Common myeloid progenitor, CD34-positive (primary cell): ENCODE measurements around the gene SYCE3.

Experiments used
- CTCF ChIA-PET: fragments of 350-600 bp; sonication (Branson Sonifier 250); formaldehyde crosslinking; loops from one replicate; lab custom pipeline; 2021; ENCODE audit warnings: antibody characterized with exemption; lab: Charles Lee
- POLR2A ChIA-PET: fragments of 350-600 bp; sonication (Branson Sonifier 250); formaldehyde crosslinking; loops from one replicate; lab custom pipeline; 2021; ENCODE audit warnings: antibody characterized with exemption; lab: Charles Lee
- DNase-seq, 3 donors: peaks; one replicate each; pipeline versions ENCODE4 v3.0.0 to v3.0.0-alpha.2; 2013
- H3K27ac ChIP-seq, 2 experiments: 1 replicate in 1 of 2; 2 replicates in 1 of 2; pipeline ENCODE4 v1.7.0; 2013; ENCODE audit warnings: inconsistent platforms in 2 of 2, low read length in 2 of 2, mild to moderate bottlenecking in 2 of 2, low read depth in 1 of 2, moderate library complexity in 1 of 2; ENCODE audit not compliant: severe bottlenecking in 2 of 2, insufficient read depth in 1 of 2, poor library complexity in 1 of 2
- H3K27me3 ChIP-seq, 5 experiments: replicated peaks in 2 of 5; 1 replicate in 3 of 5; 2 replicates in 2 of 5; pipeline versions ENCODE4 v1.6.1 to v1.7.0; 2013; ENCODE audit warnings: low read length in 4 of 5, mild to moderate bottlenecking in 2 of 5, moderate library complexity in 2 of 5, inconsistent platforms in 1 of 5; ENCODE audit not compliant: insufficient read depth in 5 of 5, control insufficient read depth in 4 of 5
- H3K36me3 ChIP-seq, 4 experiments: 1 replicate in 2 of 4; 2 replicates in 2 of 4; pipeline versions ENCODE4 v1.6.1 to v1.7.0; 2013; ENCODE audit warnings: low read length in 3 of 4, control low read depth in 1 of 4, mild to moderate bottlenecking in 1 of 4; ENCODE audit not compliant: control insufficient read depth in 4 of 4, insufficient read depth in 4 of 4
- H3K4me1 ChIP-seq, 4 experiments: 1 replicate in 3 of 4; 2 replicates in 1 of 4; pipeline versions ENCODE4 v1.6.1 to v1.7.1; 2013; ENCODE audit warnings: low read length in 3 of 4, mild to moderate bottlenecking in 3 of 4, control low read depth in 1 of 4, inconsistent platforms in 1 of 4, moderate library complexity in 1 of 4; ENCODE audit not compliant: control insufficient read depth in 4 of 4, insufficient read depth in 4 of 4; ENCODE audit errors: control extremely low read depth in 1 of 4
- H3K4me3 ChIP-seq, 7 experiments: 1 replicate in 4 of 7; 2 replicates in 3 of 7; pipeline versions ENCODE4 v1.5.1 to v1.7.0; 2013; ENCODE audit warnings: mild to moderate bottlenecking in 7 of 7, low read length in 6 of 7, moderate library complexity in 6 of 7, inconsistent platforms in 2 of 7, low read depth in 2 of 7, control low read depth in 1 of 7; ENCODE audit not compliant: insufficient read depth in 4 of 7, control insufficient read depth in 1 of 7; ENCODE audit errors: extremely low read depth in 1 of 7
- H3K9me3 ChIP-seq, 5 experiments: 1 replicate in 4 of 5; 2 replicates in 1 of 5; pipeline versions ENCODE4 v1.6.1 to v1.7.1; 2013; ENCODE audit warnings: low read length in 4 of 5, mild to moderate bottlenecking in 2 of 5, inconsistent platforms in 1 of 5, low read depth in 1 of 5, moderate library complexity in 1 of 5; ENCODE audit not compliant: control insufficient read depth in 4 of 5, insufficient read depth in 2 of 5; ENCODE audit errors: control extremely low read depth in 1 of 5
- WGBS: methylation state at CpG from one replicate; pipeline ENCODE4 v1.1.5; 2013; ENCODE audit not compliant: insufficient coverage; 5-methylcytosine and 5-hydroxymethylcytosine counted together

SYCE3 gene

GRCh38 chr22:50503475-50504145, 59.1 kb downstream of the SYCE3 start:
- Histone ChIP-seq H3K4me3 (no peak overlapping the region), H3K9me3 (no peaks in the 10 kb centered on the region), H3K36me3 (peaks cover 6 to 29% (median 19%) of the 10 kb centered on the region in 4 experiments), H3K27ac (no peak overlapping the region), H3K4me1 (peaks cover under 1 to 16% (median 14%) of the 10 kb centered on the region in 4 experiments), H3K27me3 (no peaks in the 10 kb centered on the region)
- WGBS = 93% methylated on average over 12 of the region's 26 CpGs
- ChIA-PET POLR2A (no interaction called here), CTCF (interaction anchor here (0.8 to 1.4 kb wide), 3 partner anchors 13 to 61 kb away, joined by 3 to 7 read pairs (median 3); no protein-coding TSS in a partner anchor)
- DNase-seq = no peak

- peaks cover 6 to 29% (median 19%) of the 10 kb centered on the region in 4 experiments for H3K36me3 ChIP-seq
- no peaks in the 10 kb centered on the region for H3K9me3 ChIP-seq
- WGBS = 98% methylated on average over 21 of the region's 24 CpGs
- no peak for DNase-seq
- no peak overlapping the region for H3K4me3 ChIP-seq
- H3K4me1 ChIP-seq = peaks cover 0 to 19% (median 15%) of the 10 kb centered on the region in 4 experiments
- CTCF ChIA-PET = interaction anchor here (0.8 to 3.1 kb wide), 5 partner anchors 12 to 62 kb away, joined by 3 to 13 read pairs (median 3); no protein-coding TSS in a partner anchor
- H3K27me3 ChIP-seq = no peaks in the 10 kb centered on the region
- H3K27ac ChIP-seq = no peak overlapping the region
- POLR2A ChIA-PET = no interaction called here
Measured at GRCh38 chr22:50502628-50503474, 59.9 kb downstream of the SYCE3 start.

- ChIA-PET POLR2A (no interaction called here), CTCF (interaction anchor here (1.0 to 3.1 kb wide), 3 partner anchors 11 to 35 kb away, joined by 3 to 13 read pairs (median 7); no protein-coding TSS in a partner anchor)
- Histone ChIP-seq H3K36me3 (peaks cover 6 to 29% (median 19%) of the 10 kb centered on the region in 4 experiments), H3K4me3 (no peak overlapping the region), H3K27me3 (no peaks in the 10 kb centered on the region), H3K4me1 (peaks cover 0 to 19% (median 14%) of the 10 kb centered on the region in 4 experiments), H3K9me3 (no peaks in the 10 kb centered on the region), H3K27ac (no peak overlapping the region)
- 96% methylated on average over 6 of the region's 6 CpGs for WGBS
- no peak for DNase-seq
Measured at GRCh38 chr22:50502096-50502495, 60.6 kb downstream of the SYCE3 start.
